T47D (cell line): ENCODE data around the gene CNPPD1.
"Not testable (repeated sequence)": the region's sequence is repeated elsewhere in the genome, so short reads cannot be mapped to it uniquely, and the experiment has no call there.

ENCODE experiments used
- DNase-seq, 2 experiments: peaks; one replicate each; pipeline versions ENCODE4 v3.0.0 to v3.0.0-alpha.2; 2011 to 2012; ENCODE audit warnings: low read depth in 1 of 2, low spot score in 1 of 2
- JUND ChIP-seq: IDR thresholded peaks from 2 replicates; pipeline ENCODE4 v1.6.1; 2012; ENCODE audit warnings: low read depth
- in situ Hi-C: cut with HindIII; loops from 2 replicates; pipeline ENCODE4 v1.10.0; 2016; ENCODE audit warnings: low sequenced_read_pairs, low pct_unique_long_range_greater_than_20kb

Gene CNPPD1

DNA sequence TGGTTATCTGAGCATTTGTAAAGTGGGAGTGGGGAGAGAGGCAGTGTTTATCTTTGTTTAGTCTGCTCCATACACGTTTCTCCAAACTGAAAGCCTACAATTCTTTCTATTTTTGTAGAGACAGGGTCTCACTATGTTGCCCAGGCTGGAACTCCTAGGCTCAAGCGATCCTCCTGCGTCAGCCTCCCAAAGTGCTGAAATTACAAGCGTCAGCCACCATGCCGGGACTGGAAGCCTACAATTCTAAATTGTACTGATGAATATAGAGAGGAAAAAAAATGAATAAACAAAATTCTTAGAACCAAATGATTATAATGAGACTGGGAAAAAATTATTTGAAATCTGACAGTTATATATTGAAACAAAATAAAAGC, 28.4 kb upstream of the CNPPD1 start:
- in situ Hi-C loops: no loop called here

DNA sequence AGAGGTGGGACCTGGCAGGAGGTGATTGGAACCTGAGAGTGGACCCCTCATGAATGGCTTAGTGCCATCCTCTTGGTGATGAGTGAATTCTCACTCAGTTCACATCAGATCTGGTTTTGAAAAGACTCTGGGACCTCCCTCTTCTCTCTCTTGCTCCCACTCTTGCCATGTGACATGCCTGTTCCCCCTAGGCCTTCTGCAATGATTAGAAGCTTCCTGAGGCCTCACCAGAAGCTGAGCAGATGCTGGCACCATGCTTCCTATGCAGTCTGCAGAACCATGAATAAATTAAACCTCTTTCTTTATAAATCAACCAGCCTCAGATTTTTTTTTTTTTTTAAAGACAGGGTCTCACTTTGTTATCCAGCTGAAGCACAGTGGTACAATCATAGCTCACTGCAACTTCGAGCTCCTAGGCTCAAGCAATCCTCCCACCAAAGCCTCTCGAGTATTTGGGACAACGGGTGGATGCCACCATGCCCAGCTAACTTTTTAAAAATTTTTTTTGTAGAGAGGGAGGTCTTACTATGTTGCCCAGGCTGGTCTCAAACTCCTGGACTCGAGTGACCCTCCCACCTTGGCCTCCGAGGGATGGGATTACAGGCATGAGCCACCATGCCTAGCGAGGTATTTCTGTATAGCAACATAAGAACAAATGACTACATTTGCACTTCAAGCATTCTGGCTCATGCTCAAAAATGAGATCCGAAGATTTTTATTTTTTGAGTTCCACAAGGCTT, 27.9 kb upstream of the CNPPD1 start:
- in situ Hi-C loops: no loop called here
- TF ChIP-seq JUND: no peak
- no peak for DNase-seq

More for the DNA sequence above, 28.4 kb upstream of the CNPPD1 start:
- TF ChIP-seq JUND: no peak
- DNase-seq: no peak

DNA sequence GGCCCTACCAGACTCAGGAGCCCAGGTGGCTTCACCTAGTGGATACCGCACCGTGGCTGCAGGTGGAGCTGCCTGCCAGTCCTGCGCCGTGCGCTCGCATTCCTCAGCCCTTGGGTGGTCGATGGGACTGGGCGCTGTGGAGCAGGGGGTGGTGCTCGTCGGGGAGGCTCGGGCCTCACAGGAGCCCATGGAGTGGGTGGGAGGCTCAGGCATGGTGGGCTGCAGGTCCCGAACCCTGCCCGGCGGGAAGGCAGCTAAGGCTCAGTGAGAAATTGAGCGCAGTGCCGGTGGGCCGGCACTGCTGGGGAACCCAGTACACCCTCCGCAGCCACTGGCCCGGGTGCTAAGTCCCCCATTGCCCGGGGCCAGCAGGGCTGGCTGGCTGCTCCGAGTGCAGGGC, 24.6 kb upstream of the CNPPD1 start:
- in situ Hi-C loops, DNase-seq: not testable (repeated sequence)

DNA sequence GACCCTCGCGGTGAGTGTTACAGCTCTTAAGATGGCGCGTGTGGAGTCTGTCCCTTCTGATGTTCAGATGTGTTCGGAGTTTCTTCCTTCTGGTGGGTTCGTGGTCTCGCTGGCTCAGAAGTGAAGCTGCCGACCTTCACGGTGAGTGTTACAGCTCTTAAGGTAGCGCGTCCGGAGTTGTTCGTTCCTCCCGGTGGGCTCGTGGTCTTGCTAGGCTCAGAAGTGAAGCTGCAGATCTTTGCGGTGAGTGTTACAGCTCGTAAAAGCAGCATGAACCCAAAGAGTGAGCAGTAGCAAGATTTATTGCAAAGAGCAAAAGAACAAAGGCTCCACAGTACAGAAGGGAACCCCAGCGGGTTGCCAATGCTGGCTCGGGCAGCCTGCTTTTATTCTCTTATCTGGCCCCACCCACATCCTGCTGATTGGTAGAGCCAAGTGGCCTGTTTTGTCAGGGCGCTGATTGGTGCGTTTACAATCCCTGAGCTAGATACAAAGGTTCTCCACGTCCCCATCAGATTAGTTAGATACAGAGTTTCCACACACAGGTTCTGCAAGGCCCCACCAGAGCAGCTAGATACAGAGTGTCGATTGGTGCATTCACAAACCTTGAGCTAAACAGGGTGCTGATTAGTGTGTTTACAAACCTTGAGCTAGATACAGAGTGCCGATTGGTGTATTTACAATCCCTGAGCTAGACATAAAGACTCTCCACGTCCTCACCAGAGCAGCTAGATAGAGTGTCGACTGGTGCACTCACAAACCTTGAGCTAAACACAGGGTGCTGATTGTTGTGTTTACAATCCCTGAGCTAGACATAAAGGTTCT, 24.0 kb upstream of the CNPPD1 start:
- in situ Hi-C loops, DNase-seq: not testable (repeated sequence)

- in situ Hi-C loops: no loop called here
- no peak for TF ChIP-seq JUND
- DNase-seq: no peak
Measured at GRCh38 chr2:219199470-219200211, 22.9 kb upstream of the CNPPD1 start.

DNA sequence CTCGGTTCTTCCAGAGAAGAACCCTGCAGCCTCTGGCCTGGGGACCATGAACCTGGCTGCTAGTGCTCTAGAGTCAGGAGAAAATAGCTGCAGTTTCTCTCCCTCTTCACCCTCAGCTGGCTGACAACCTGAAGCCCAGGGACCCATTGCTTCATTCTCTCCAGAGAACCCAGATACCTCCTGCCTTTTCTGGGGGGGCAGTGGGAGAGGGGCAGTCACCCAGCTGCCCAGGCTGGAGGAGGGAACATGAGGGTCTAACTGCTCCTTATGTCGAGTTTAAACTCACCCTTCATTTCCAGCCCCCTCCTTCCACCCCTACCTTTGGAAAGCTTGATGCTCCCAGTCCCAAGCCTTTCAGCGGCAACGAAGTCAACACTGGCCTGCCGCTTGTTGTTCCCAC, 22.2 kb upstream of the CNPPD1 start:
- no peak for TF ChIP-seq JUND
- in situ Hi-C loops: no loop called here
- no peak for DNase-seq

DNA sequence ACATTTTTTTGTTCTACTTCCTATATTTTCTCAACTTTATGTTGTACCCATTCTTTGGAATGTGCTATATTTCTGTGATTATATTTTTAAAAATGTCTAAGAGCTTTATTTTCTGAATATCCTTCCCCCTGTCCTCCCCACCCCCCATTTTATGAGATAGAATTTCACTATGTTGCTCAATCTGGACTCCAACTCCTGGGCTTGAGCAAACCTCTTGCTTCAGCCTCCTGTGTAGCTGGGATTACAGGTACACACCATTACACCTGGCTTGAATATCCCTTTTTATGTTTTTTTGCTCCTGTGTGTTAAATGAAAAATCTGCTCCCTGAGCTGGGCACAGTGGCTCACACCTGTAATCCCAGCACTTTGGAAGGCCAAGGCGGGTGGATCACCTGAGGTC, 20.7 kb upstream of the CNPPD1 start:
- in situ Hi-C loops: no loop called here
- no peak for DNase-seq

GRCh38 chr2:219186754-219187456, 10.2 kb upstream of the CNPPD1 start:
- in situ Hi-C loops: no loop called here
- no peak for TF ChIP-seq JUND
- no peak for DNase-seq

More for the DNA sequence above, 20.7 kb upstream of the CNPPD1 start:
- no peak for TF ChIP-seq JUND

GRCh38 chr2:219184121-219184520, 7.4 kb upstream of the CNPPD1 start:
- DNase-seq: no peak
- in situ Hi-C loops: no loop called here
- TF ChIP-seq JUND: no peak

GRCh38 chr2:219183151-219183772, 6.5 kb upstream of the CNPPD1 start:
- no peak for TF ChIP-seq JUND
- in situ Hi-C loops: no loop called here
- no peak for DNase-seq

DNA sequence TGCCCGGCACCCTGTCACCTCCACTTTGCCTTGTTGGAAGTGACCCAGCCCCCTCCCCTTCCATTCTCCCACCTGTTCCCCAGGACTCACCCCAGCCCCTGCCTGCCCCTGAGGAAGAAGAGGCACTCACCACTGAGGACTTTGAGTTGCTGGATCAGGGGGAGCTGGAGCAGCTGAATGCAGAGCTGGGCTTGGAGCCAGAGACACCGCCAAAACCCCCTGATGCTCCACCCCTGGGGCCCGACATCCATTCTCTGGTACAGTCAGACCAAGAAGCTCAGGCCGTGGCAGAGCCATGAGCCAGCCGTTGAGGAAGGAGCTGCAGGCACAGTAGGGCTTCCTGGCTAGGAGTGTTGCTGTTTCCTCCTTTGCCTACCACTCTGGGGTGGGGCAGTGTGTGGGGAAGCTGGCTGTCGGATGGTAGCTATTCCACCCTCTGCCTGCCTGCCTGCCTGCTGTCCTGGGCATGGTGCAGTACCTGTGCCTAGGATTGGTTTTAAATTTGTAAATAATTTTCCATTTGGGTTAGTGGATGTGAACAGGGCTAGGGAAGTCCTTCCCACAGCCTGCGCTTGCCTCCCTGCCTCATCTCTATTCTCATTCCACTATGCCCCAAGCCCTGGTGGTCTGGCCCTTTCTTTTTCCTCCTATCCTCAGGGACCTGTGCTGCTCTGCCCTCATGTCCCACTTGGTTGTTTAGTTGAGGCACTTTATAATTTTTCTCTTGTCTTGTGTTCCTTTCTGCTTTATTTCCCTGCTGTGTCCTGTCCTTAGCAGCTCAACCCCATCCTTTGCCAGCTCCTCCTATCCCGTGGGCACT, 5.8 kb upstream of the CNPPD1 start:
- in situ Hi-C loops: no loop called here
- no peak for TF ChIP-seq JUND
- no peak for DNase-seq
